ENCODE data around the gene RAB3C.

DNA sequence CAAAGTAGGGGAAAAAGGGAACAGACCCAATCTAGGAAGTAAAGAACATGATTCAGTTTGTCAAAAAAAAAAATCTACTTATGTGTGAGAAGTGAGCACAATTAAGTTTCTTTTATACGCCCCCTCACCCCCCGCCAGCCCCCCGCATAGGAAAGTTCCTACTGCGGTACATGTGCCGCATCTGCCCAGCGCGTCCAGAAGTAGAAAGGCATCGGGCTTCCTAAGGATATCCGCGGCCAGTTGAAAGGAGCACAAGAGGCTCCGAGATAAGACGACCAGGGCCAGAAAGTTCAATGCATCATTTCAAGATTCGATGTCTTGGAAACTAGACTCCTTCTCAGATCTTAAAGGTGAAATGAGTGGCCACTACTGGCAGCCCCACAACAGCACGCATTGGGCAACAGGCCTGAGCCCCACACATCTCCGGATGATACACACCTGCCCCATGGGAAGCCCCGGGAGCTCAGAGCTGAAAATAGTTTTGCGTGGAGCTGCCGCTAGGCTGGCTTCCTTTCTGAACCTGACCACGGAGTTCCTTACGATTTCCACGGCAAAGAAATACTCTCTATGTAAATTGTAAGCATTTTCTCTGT lies 203.9 kb downstream of the RAB3C start:
- TF ChIP-seq, protein P1, sequence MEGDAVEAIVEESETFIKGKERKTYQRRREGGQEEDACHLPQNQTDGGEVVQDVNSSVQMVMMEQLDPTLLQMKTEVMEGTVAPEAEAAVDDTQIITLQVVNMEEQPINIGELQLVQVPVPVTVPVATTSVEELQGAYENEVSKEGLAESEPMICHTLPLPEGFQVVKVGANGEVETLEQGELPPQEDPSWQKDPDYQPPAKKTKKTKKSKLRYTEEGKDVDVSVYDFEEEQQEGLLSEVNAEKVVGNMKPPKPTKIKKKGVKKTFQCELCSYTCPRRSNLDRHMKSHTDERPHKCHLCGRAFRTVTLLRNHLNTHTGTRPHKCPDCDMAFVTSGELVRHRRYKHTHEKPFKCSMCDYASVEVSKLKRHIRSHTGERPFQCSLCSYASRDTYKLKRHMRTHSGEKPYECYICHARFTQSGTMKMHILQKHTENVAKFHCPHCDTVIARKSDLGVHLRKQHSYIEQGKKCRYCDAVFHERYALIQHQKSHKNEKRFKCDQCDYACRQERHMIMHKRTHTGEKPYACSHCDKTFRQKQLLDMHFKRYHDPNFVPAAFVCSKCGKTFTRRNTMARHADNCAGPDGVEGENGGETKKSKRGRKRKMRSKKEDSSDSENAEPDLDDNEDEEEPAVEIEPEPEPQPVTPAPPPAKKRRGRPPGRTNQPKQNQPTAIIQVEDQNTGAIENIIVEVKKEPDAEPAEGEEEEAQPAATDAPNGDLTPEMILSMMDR (IDR thresholded peaks at IDR 0.05): no peak
- TF ChIP-seq POLR2AphosphoS5 (IDR thresholded peaks at IDR 0.05): no peak

All from breast epithelium (tissue), 3 donors.